HEK293T (cell line): ENCODE measurements around the gene CLCF1.

ENCODE experiments used
- CTCF ChIA-PET: fragments of 350-600 bp; formaldehyde crosslinking; extraction: SDS; loops from one replicate; lab custom pipeline; 2021; ENCODE audit warnings: antibody characterized with exemption, inconsistent platforms; lab: Yijun Ruan, JAX
- POLR2A ChIA-PET: fragments of 350-600 bp; formaldehyde crosslinking; extraction: SDS; loops from one replicate; lab custom pipeline; 2020; ENCODE audit warnings: antibody characterized with exemption, inconsistent platforms; lab: Yijun Ruan, JAX
- DNase-seq: peaks from one replicate; pipeline ENCODE4 v3.0.0; 2012; ENCODE audit warnings: mixed read lengths; ENCODE audit errors: extremely low spot score
- ARNT ChIP-seq: fragments of 450-650 bp; IDR thresholded peaks from 2 replicates; pipeline ENCODE4 v1.6.1; 2017; ENCODE audit warnings: mild to moderate bottlenecking
- BHLHE40 ChIP-seq: fragments of 450-650 bp; IDR thresholded peaks from 2 replicates; pipeline ENCODE4 v1.6.1; 2016; ENCODE audit warnings: mild to moderate bottlenecking, moderate library complexity, borderline replicate concordance
- CTBP1 ChIP-seq: fragments of 450-650 bp; IDR thresholded peaks from 2 replicates; pipeline ENCODE4 v1.6.1; 2016; ENCODE audit warnings: borderline replicate concordance
- ELF4 ChIP-seq: fragments of 450-650 bp; IDR thresholded peaks from 2 replicates; pipeline ENCODE4 v1.6.1; 2017; ENCODE audit warnings: antibody characterized with exemption
- FOXA1 ChIP-seq: fragments of 450-650 bp; IDR thresholded peaks from 2 replicates; pipeline ENCODE4 v1.6.1; 2016; ENCODE audit warnings: mild to moderate bottlenecking
- FOXK2 ChIP-seq: fragments of 450-650 bp; IDR thresholded peaks from 2 replicates; pipeline ENCODE4 v1.6.1; 2016; ENCODE audit warnings: mild to moderate bottlenecking
- FOXM1 ChIP-seq: fragments of 450-650 bp; IDR thresholded peaks from 2 replicates; pipeline ENCODE4 v1.6.1; 2017; ENCODE audit warnings: mild to moderate bottlenecking, borderline replicate concordance
- HDGF ChIP-seq: fragments of 450-650 bp; IDR thresholded peaks from 2 replicates; pipeline ENCODE4 v1.6.1; 2017; ENCODE audit warnings: antibody characterized with exemption, borderline replicate concordance
- L3MBTL2 ChIP-seq: fragments of 450-650 bp; conservative IDR thresholded peaks from 2 replicates; pipeline ENCODE4 v1.6.1; 2016; ENCODE audit warnings: mild to moderate bottlenecking
- LEF1 ChIP-seq: fragments of 450-650 bp; IDR thresholded peaks from 2 replicates; pipeline ENCODE4 v1.6.1; 2017; ENCODE audit warnings: mild to moderate bottlenecking, borderline replicate concordance
- NFRKB ChIP-seq: fragments of 450-650 bp; IDR thresholded peaks from 2 replicates; pipeline ENCODE4 v1.6.1; 2016; ENCODE audit warnings: mild to moderate bottlenecking, moderate library complexity
- SP1 ChIP-seq: fragments of 450-650 bp; IDR thresholded peaks from 2 replicates; pipeline ENCODE4 v1.6.1; 2017
- SUZ12 ChIP-seq: fragments of 450-650 bp; IDR thresholded peaks from 2 replicates; pipeline ENCODE4 v1.6.1; 2016; ENCODE audit warnings: mild to moderate bottlenecking
- TARDBP ChIP-seq: fragments of 450-650 bp; IDR thresholded peaks from 2 replicates; pipeline ENCODE4 v1.6.1; 2016
- ZNF384 ChIP-seq: fragments of 450-650 bp; IDR thresholded peaks from 2 replicates; pipeline ENCODE4 v1.6.1; 2016
- TF ChIP-seq, protein P1 (sequence below): fragments of 450-650 bp; IDR thresholded peaks from 2 replicates; pipeline ENCODE4 v1.6.1; 2016

Gene CLCF1

DNA sequence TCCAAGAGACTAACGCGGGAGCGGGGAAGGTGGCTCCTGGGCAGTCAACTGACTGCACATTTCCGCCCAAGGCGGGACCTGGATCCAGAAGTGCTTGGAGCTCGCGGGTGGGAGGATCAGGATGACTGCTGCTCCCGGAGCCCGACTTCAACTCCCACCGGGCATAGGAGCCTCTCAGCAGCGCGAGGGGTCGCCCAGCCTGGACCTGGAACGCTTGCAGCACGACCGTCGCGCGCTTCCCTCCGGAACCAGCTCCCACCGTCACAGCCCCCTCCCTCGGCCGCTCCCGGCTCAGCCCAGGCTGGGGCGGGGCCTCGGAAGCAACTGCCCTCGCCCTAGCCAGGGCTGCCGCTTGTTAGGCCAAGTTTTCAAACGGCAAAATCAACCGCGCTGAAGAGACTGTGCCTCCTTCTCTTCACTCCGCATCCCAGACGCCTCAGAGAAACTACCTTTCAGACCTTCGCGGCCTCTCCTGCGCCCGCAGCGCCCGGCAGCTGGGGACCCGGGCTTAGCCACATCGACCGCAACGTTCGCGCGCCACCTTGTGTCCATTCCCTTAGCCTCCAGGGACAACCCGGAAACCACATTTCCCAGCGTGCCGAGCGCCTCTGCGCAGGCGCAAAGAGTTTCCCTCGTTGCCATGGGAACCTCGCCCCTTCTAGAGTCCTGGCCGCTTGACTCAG is 56.1 kb downstream of the CLCF1 start:
- POLR2A ChIA-PET = interaction anchor here (0.6 to 4.0 kb wide), 22 partner anchors 9 to 970 kb away, joined by 3 to 28 read pairs (median 4); partner anchors contain the start of genes ANKRD13D, B4GAT1, GRK2 and POLD4

DNA sequence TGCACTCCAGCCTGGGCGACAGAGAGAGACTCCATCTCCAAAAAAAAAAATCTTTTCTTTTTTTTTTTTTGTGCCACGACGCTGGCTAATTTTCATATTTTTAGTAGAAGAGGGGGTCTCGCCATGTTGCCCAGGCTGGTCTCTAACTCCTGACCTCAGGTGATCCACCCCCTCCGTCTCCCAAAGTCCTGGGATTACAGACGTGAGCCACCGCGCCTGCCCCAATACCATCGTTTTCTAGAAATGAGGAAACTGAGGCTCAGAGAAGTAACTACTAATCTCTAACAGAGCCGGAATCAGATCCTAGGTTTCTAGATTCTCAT is 56.6 kb downstream of the CLCF1 start:
- TF ChIP-seq ELF4 (no peak), SP1 (no peak), FOXA1 (no peak), LEF1 (no peak), FOXK2 (no peak), HDGF (no peak), TARDBP (no peak), NFRKB (no peak), CTBP1 (no peak), L3MBTL2 (no peak), SUZ12 (no peak), ARNT (no peak), BHLHE40 (no peak), FOXM1 (no peak), ZNF384 (no peak)
- TF ChIP-seq, protein P1, sequence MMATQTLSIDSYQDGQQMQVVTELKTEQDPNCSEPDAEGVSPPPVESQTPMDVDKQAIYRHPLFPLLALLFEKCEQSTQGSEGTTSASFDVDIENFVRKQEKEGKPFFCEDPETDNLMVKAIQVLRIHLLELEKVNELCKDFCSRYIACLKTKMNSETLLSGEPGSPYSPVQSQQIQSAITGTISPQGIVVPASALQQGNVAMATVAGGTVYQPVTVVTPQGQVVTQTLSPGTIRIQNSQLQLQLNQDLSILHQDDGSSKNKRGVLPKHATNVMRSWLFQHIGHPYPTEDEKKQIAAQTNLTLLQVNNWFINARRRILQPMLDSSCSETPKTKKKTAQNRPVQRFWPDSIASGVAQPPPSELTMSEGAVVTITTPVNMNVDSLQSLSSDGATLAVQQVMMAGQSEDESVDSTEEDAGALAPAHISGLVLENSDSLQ = no peak
- DNase-seq = no peak
- CTCF ChIA-PET = interaction anchor here (0.6 to 3.5 kb wide), 10 partner anchors 10 to 236 kb away, joined by 3 to 22 read pairs (median 6); partner anchors contain the start of genes PPP1CA and SSH3
- POLR2A ChIA-PET = interaction anchor here (0.8 to 4.0 kb wide), 18 partner anchors 13 to 969 kb away, joined by 3 to 28 read pairs (median 4); partner anchors contain the start of genes ANKRD13D, B4GAT1, GRK2 and POLD4

More for the DNA sequence above, 56.1 kb downstream of the CLCF1 start:
- CTCF ChIA-PET = interaction anchor here (0.5 to 3.5 kb wide), 13 partner anchors 10 to 236 kb away, joined by 3 to 22 read pairs (median 4); partner anchors contain the start of genes ANKRD13D, PPP1CA and SSH3
- DNase-seq = peak; percentile 98
- TF ChIP-seq ELF4 = peak; percentile 83; the same call in 1 of the 2 replicates
- TF ChIP-seq FOXK2 = no peak
- TF ChIP-seq BHLHE40 = no peak
- no peak for TF ChIP-seq SP1
- TF ChIP-seq L3MBTL2 = peak; percentile 71
- no peak for TF ChIP-seq HDGF
- no peak for TF ChIP-seq NFRKB
- TF ChIP-seq, protein P1 = no peak
- TF ChIP-seq SUZ12 = no peak
- TF ChIP-seq LEF1 = no peak
- TF ChIP-seq CTBP1 = no peak
- no peak for TF ChIP-seq ARNT
- no peak for TF ChIP-seq TARDBP
- TF ChIP-seq ZNF384 = no peak
- TF ChIP-seq FOXM1 = no peak

DNA sequence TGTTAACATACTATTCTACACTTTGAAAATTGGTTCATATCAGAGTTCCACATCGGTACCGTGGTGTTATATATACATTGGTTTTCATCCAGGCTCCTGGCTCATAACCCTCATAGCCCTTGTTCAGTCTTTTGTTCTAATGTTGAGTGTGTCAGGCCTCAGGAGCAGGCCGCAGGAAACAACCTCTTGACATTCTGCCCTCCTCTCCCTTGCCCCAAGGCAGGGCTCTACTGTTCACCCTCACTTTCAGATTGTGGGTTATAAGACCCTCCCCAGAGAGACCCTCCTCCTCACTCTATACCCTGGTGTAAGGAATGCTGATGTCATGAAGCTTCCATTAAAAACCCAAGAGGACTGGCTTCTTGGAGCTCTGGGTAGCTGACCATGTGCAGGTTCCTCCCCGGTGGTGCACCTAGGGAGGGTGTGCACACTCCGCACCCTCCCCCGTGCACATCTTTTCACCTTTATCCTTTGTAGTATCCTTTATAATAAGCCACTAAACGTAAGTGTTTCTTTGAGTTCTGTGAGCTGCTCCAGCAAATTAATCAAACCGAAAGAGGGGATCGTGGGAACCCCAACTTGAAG is 58.0 kb downstream of the CLCF1 start:
- TF ChIP-seq CTBP1 = no peak
- ChIA-PET POLR2A (interaction anchor here (1.2 kb wide), 1 partner anchor 27 kb away, joined by 4 read pairs; the partner anchor contains the start of gene ANKRD13D), CTCF (interaction anchor here (1.5 kb wide), 2 partner anchors 10 to 54 kb away, joined by 3 to 6 read pairs; no protein-coding TSS in a partner anchor)
- DNase-seq = peak; percentile 2

DNA sequence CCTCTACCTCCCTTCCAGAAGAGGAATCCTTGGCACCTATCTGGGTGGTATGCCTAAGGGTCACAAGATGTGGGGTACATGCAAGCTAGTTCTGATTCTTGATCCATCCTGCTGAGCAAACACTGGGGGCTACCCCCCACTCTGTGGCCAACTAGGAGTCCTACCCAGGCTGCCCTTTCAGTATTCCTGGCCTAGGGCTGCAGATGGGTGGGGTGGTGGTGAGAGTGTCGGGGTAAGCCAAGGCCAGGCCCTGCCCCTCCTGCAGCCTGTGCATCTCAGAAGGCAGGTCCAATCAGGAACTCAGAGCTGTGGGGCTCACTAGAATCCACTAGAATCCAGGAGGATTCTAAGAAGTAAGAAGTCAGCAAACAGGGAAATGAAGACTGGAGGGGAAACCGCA is 59.2 kb downstream of the CLCF1 start:
- ChIA-PET POLR2A (interaction anchor here (0.9 kb wide), 1 partner anchor 11 kb away, joined by 3 read pairs; the partner anchor contains the start of gene SSH3), CTCF (interaction anchor here (1.5 kb wide), 1 partner anchor 52 kb away, joined by 6 read pairs; no protein-coding TSS in a partner anchor)
- TF ChIP-seq SUZ12 (no peak), TARDBP (no peak), NFRKB (no peak), ELF4 (no peak), ARNT (no peak), CTBP1 (no peak), HDGF (no peak), FOXK2 (no peak), L3MBTL2 (no peak), FOXM1 (no peak), FOXA1 (no peak), LEF1 (no peak), SP1 (no peak), BHLHE40 (no peak), ZNF384 (no peak)
- TF ChIP-seq, protein P1 = no peak
- no peak for DNase-seq
